ENCODE results near the gene AQP2. TPM values are rescaled to one million over a fixed set of nuclear protein-coding genes. Genes with fewer than 3 reads are reported as not detected.

The AQP2 gene
- total and polyA plus RNA-seq, 2 of the 4 experiments (the other 2 are of a cell fraction) = not detected

GRCh38 chr12:49942512-49942893 lies 8.0 kb upstream of the AQP2 start:
- Histone ChIP-seq H3K56ac (ENCODE audit: extremely low read depth, insufficient read depth, low read length) (no peak overlapping the region), H2BK120ac (ENCODE audit: low read depth, low read length) (no peak overlapping the region), H3K4me2 (ENCODE audit: low read depth, low read length) (no peak overlapping the region), H3K9me3 (ENCODE audit: control insufficient read depth, insufficient read depth, low read length) (no peaks in the 10 kb centered on the region), H4K20me1 (ENCODE audit: insufficient read depth, low read length) (no peaks in the 10 kb centered on the region), H3K4me1 (ENCODE audit: control insufficient read depth, insufficient read depth, low read length) (no peaks in the 10 kb centered on the region; the same call in 1 of the 2 replicates), H3K23ac (ENCODE audit: low read depth, low read length) (no peak overlapping the region), H2BK15ac (ENCODE audit: low read depth, low read length) (no peak overlapping the region), H3K4ac (ENCODE audit: low read depth, low read length) (no peak overlapping the region), H2AK9ac (replicated peaks; ENCODE audit: low read depth, low read length, poor library complexity) (no peak overlapping the region), H3K9ac (ENCODE audit: low read depth, low read length) (no peak overlapping the region), H3K14ac (replicated peaks; ENCODE audit: low read depth, low read length) (no peak overlapping the region), H3K79me1 (ENCODE audit: low read depth in 1 of 2, low read length in 2 of 2) (no peaks in the 10 kb centered on the region), H3K9me1 (ENCODE audit: insufficient read depth, low read length) (0 out of 2 replicates have a peak, but pooled peaks cover 3% of the 10 kb centered on the region), H3K18ac (ENCODE audit: low read depth, low read length) (no peak overlapping the region), H3K27ac (ENCODE audit: insufficient read depth, low read length) (no peak overlapping the region), H4K5ac (ENCODE audit: low read depth, low read length) (no peak overlapping the region), H3K27me3 (ENCODE audit: control insufficient read depth, insufficient read depth, low read length) (no peaks in the 10 kb centered on the region), H3K4me3 (ENCODE audit: insufficient read depth, low read depth, low read length) (no peak overlapping the region), H4K8ac (ENCODE audit: low read depth in 2 of 2, low read length in 2 of 2) (no peak overlapping the region), H2AFZ (replicated peaks; ENCODE audit: low read length, poor library complexity) (no peak overlapping the region), H3K36me3 (ENCODE audit: control insufficient read depth, insufficient read depth, low read length) (no peaks in the 10 kb centered on the region), H4K91ac (ENCODE audit: insufficient read depth, low read depth, low read length) (no peak overlapping the region), H2BK20ac (ENCODE audit: low read depth, low read length) (no peak overlapping the region), H2BK5ac (ENCODE audit: low read depth, low read length, poor library complexity, severe bottlenecking) (no peak overlapping the region), H2AK5ac (ENCODE audit: low read depth, low read length) (no peak overlapping the region)
- ATAC-seq (ENCODE audit: low read depth) (no peak), DNase-seq (no peak)
- intact Hi-C loops (cut with micrococcal nuclease) (no loop called here), in situ Hi-C loops (cut with MboI; ENCODE audit: low sequenced_read_pairs) (no loop called here), dilution Hi-C loops (cut with HindIII; ENCODE audit: low sequenced_read_pairs, unreplicated experiment) (no loop called here)
- TF ChIP-seq NFE2L2 (IDR thresholded peaks at IDR 0.05; ENCODE audit: low read depth, low read length) = no peak
- no peak for TF ChIP-seq CTCF (conservative IDR thresholded peaks at IDR 0.05; ENCODE audit: low read depth, low read length)
- no peak for TF ChIP-seq MAZ (IDR thresholded peaks at IDR 0.05; ENCODE audit: borderline replicate concordance, low read depth, low read length)
- WGBS, 2 experiments (ENCODE audit: extremely low coverage in 2 of 2, insufficient read length in 1 of 2) = 100% methylated on average over 1 of the region's 3 CpGs; no CpG with 5 or more reads in 1 of the 2 experiments
- CTCF ChIA-PET = interaction anchor here (1.2 kb wide), 1 partner anchor 12 kb away, joined by 3 read pairs; no protein-coding TSS in a partner anchor
- BruUV-seq (replicated peaks) = no TSS peak
- POLR2A ChIA-PET (ENCODE audit: unreplicated experiment) = no interaction called here

Data from IMR-90 (cell line).